ENCODE results near the gene JADE2.
"Not testable (repeated sequence)": the region's sequence is repeated elsewhere in the genome, so short reads cannot be mapped to it uniquely, and the experiment has no call there.

The JADE2 gene

GRCh38 chr5:134511796-134512660 is 13.4 kb upstream of the JADE2 start:
- TF ChIP-seq JUND (IDR thresholded peaks at IDR 0.05; ENCODE audit: low read depth) = no peak
- in situ Hi-C loops (cut with HindIII; ENCODE audit: low pct_unique_long_range_greater_than_20kb, low sequenced_read_pairs) = no loop called here
- peak in 1 of 2 experiments; percentile 86 for DNase-seq (ENCODE audit: low read depth in 1 of 2, low spot score in 1 of 2)

GRCh38 chr5:134512661-134512999 is 12.8 kb upstream of the JADE2 start:
- no peak for TF ChIP-seq JUND (IDR thresholded peaks at IDR 0.05; ENCODE audit: low read depth)
- in situ Hi-C loops (cut with HindIII; ENCODE audit: low pct_unique_long_range_greater_than_20kb, low sequenced_read_pairs) = no loop called here
- no peak for DNase-seq (ENCODE audit: low read depth in 1 of 2, low spot score in 1 of 2)

DNA sequence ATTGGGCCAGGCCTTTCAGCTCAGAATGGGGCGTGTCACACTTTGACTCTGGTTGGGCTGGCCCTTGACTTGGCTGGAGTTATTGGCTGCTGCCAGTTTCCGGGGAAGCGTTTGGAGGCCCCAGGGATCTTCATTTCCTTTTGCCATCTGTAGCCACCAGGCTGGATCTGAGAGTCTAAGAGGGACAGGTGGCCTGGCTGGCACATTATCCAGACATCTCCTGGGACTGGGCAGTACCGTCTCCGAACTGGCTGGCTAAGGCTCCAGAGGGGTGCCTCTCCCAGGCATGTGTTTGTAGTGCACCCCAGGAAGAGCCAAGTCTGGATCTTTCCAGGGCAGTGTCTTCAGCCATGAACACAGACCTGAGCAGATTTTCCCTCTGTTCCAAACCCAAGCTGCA is 9.7 kb upstream of the JADE2 start:
- no peak for TF ChIP-seq JUND (IDR thresholded peaks at IDR 0.05; ENCODE audit: low read depth)
- no peak for DNase-seq (ENCODE audit: low read depth in 1 of 2, low spot score in 1 of 2)
- in situ Hi-C loops (cut with HindIII; ENCODE audit: low pct_unique_long_range_greater_than_20kb, low sequenced_read_pairs) = no loop called here

DNA sequence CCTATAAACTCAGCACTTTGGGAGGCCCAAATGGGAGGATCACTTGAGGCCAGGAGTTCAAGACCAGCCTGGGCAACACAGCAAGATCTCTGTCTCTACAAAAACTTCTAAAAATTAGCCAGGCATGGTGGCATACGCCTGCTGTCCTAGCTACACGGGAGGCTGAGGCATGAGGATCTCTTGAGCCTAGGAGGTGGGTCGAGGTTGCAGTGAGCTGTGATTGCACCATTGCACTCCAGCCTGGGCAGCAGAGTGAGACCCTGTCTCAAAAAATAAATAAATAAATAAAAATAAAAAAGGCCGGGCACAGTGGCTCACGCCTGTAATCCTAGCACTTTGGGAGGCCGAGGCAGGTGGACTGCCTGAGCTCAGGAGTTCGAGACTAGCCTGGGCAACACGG is 8.5 kb upstream of the JADE2 start:
- DNase-seq (ENCODE audit: low read depth in 1 of 2, low spot score in 1 of 2); in situ Hi-C loops (cut with HindIII; ENCODE audit: low pct_unique_long_range_greater_than_20kb, low sequenced_read_pairs): not testable (repeated sequence)

GRCh38 chr5:134517553-134517952 is 7.9 kb upstream of the JADE2 start:
- no peak for DNase-seq (ENCODE audit: low read depth in 1 of 2, low spot score in 1 of 2)
- in situ Hi-C loops (cut with HindIII; ENCODE audit: low pct_unique_long_range_greater_than_20kb, low sequenced_read_pairs) = no loop called here
- no peak for TF ChIP-seq JUND (IDR thresholded peaks at IDR 0.05; ENCODE audit: low read depth)

DNA sequence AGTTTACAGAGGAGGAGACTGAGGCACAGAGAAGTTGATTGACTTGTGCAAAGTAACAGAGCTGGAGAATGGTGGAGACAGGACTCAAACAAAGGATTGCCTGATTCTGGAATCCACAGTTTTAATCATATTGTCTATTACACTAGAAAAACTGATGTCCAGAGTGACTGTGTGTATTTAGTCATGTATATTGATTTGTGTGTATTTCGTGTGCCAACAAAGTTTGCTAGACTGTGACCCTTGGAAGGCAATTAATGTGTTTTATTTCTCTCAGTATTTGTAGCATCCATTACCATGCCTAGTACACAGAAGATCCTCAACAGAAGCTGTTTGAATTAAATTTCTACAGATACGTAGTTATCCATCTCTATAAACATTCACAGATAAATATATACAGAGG is 5.5 kb upstream of the JADE2 start:
- TF ChIP-seq JUND (IDR thresholded peaks at IDR 0.05; ENCODE audit: low read depth) = no peak
- no peak for DNase-seq (ENCODE audit: low read depth in 1 of 2, low spot score in 1 of 2)
- in situ Hi-C loops (cut with HindIII; ENCODE audit: low pct_unique_long_range_greater_than_20kb, low sequenced_read_pairs) = no loop called here

DNA sequence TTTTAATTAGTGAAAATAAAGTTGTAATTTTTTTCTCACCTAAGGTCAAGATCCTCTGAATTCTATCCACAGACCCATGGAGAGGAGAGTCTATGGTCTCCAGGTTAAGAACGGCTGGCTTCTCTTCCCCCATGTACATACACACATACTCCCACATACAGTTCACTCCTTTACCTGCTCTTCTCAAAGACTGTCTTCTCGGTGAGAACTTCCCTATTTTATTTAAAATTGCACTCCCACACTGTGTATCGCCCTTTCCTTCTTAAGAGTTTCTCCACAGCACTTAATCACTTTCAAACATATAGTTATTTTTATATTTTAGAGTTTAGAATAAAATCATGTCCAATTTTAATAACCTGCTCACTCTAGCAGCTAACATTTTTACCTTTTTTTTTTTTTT is 3.6 kb upstream of the JADE2 start:
- no peak for TF ChIP-seq JUND (IDR thresholded peaks at IDR 0.05; ENCODE audit: low read depth)
- in situ Hi-C loops (cut with HindIII; ENCODE audit: low pct_unique_long_range_greater_than_20kb, low sequenced_read_pairs) = no loop called here
- DNase-seq (ENCODE audit: low read depth in 1 of 2, low spot score in 1 of 2) = no peak

DNA sequence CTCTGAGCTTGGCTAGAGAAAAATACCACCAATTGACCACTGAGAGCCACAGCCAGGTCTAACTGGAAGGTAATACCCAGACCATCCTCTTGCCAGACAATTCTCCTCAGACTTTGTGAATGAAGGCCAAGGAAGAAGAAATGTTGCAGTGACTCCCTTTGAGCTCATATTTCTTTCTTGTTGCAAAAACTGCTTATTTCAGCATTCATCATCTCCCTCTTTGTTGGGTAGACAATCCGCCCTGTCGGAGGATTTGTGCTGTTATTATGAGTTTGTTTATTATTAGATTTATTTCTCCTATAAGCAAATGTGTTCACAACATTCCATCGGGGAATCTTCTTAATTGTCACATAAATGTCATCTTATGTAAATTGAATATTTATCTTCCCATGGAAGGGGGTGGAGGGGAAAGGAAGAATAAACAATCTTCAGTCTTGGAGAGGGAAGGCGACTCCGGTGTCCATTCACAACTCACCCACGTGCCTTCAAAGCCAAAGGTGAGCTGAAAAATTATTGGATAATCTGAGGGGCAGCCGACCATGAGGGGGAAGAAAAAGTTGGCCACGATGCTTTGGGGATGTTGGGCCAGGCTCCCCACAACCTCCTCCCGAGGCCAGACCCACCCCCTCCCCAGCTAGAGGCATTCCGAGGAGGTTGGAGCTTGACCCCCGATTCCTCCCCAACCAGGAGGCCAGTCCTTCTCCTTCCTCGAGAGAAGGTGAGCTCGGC is 1.8 kb upstream of the JADE2 start:
- in situ Hi-C loops (cut with HindIII; ENCODE audit: low pct_unique_long_range_greater_than_20kb, low sequenced_read_pairs) = no loop called here
- no peak for TF ChIP-seq JUND (IDR thresholded peaks at IDR 0.05; ENCODE audit: low read depth)
- peak in 1 of 2 experiments; percentile 30 for DNase-seq (ENCODE audit: low read depth in 1 of 2, low spot score in 1 of 2)

- no peak for TF ChIP-seq JUND (IDR thresholded peaks at IDR 0.05; ENCODE audit: low read depth)
- in situ Hi-C loops (cut with HindIII; ENCODE audit: low pct_unique_long_range_greater_than_20kb, low sequenced_read_pairs) = no loop called here
- DNase-seq (ENCODE audit: low read depth in 1 of 2, low spot score in 1 of 2) = peak; percentile 74 to 88
Measured at GRCh38 chr5:134524272-134524825, 1.1 kb upstream of the JADE2 start.

- DNase-seq (ENCODE audit: low read depth in 1 of 2, low spot score in 1 of 2) = peak; percentile 73 to 81
- in situ Hi-C loops (cut with HindIII; ENCODE audit: low pct_unique_long_range_greater_than_20kb, low sequenced_read_pairs) = no loop called here
- TF ChIP-seq JUND (IDR thresholded peaks at IDR 0.05; ENCODE audit: low read depth) = no peak
Measured at GRCh38 chr5:134525683-134526482, 413 bp downstream of the JADE2 start.

DNA sequence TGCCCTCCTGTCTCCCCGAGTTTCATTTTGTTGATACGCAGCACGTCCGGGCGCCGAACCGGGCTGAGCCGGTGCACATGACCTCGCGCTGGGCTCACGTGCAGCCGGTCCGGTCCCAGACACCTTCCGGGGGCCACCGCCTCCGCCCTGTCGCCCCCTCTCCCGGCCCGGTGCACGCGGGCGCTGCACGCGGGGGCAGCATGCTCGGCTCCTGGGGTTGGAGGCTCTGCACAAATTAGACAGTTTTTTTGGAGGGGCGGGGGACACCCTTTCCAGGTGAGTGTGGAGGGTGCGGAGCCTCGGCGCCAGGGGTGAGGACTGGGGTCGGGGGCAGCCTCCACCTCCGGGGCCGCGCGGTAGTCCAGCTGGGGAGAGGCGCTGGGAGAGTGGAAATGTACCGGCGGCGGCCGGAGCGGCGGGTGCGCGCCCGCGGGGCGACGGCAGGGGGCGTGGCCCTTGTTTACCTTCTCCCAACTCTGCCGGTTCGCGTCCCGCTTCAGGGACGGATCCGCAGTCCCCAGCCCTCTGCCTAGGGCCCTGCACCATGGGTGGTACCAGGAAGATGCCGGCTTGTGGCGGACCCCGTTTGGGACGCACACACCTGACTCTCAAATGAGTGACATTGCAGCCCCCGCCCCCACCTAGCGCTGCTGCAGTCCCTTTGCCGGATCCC is 1.1 kb downstream of the JADE2 start:
- TF ChIP-seq JUND (IDR thresholded peaks at IDR 0.05; ENCODE audit: low read depth) = no peak
- peak in 1 of 2 experiments; percentile 35 for DNase-seq (ENCODE audit: low read depth in 1 of 2, low spot score in 1 of 2)
- in situ Hi-C loops (cut with HindIII; ENCODE audit: low pct_unique_long_range_greater_than_20kb, low sequenced_read_pairs) = no loop called here

All from T47D (cell line).